Muscle of back (tissue), 11 donors: ENCODE results near the gene KDM2B. TPM values are rescaled to one million over a fixed set of nuclear protein-coding genes. Genes with fewer than 3 reads are reported as not detected.
"Not testable (repeated sequence)": the region's sequence is repeated elsewhere in the genome, so short reads cannot be mapped to it uniquely, and the experiment has no call there.

Source experiments
- DNase-seq, 3 donors: peaks; one replicate each; pipeline versions ENCODE4 v3.0.0 to v3.0.0-alpha.2; 2013
- polyA plus RNA-seq, 10 donors: library from polyadenylated mRNA; unstranded; fragments of 120-200 nt; gene quantifications; one replicate each; pipeline ENCODE4 v1.2.1, GENCODE V29; 2013; ENCODE audit not compliant: insufficient read length in 10 of 10

Gene KDM2B
- polyA plus RNA-seq, 10 donors: 18.1 to 28.4 (median 24.4) TPM

DNA sequence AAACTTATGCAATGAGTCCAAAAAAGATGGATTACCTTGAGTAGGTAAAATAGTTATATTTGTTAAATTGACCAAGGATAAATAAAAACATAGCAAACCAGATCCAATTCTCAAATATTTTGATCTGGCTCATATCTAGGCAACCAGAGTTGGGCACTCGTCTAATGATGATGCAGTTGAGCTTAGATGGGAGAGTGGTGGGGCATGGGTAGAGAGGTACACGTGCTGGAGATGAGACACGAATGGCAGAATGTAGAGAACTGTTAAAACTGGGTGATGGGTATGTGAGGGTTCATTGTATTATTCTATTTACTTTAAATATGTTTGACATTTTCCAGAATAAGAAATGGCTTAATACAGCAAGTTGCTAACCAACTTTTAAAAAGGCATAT is 188.5 kb downstream of the KDM2B start:
- DNase-seq: no peak

DNA sequence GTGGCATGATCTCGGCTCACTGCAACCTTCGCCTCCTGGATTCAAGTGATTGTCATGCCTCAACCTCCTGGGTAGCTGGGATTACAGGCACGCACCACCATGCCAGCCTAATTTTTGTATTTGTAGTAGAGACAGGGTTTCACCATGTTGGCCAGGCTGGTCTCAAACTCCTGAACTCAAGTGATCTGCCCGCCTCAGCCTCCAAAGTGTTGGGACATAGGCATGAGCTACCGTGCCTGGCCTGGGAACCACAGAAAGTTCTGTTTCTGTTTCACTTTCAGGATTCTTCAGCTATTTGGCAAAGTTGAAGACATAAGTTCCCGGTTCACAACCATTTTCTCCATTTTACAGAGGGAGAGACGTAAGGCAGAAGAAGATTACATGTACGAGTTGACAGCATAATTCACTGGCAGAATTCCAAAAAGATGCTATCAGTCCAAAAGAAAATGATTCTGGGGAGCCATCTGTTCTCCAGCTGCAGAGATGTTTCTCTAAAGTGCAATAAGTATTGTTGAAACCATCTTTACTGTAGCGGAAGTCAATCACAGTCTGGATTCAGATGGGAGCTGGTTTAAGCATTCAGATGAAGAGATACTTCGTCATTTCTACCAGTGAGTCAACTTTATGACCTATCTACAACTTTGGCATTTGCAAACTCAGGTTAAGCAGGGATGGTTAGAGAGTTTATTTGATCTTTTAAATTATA is 189.1 kb downstream of the KDM2B start:
- DNase-seq: peak; percentile 21 to 59 (median 24)

DNA sequence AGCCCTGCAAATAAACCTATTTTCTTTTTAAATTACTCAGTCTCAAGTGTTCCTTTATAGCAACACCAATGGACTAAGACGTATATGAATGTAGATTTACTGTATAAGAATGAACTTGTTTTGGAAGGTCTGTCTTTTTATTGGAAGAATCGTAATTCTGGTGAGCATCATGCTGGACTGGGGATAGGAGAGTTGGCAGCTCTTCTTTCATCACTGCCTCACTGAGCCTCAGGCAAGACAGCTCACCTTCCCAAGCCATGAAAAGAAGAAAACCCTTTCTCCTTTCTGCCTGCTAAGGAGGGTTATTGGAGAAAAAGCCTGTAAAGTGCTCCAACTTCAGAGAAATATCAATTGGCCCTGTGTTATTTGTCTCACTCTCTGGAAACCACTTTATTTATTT is 190.0 kb downstream of the KDM2B start:
- DNase-seq: no peak

DNA sequence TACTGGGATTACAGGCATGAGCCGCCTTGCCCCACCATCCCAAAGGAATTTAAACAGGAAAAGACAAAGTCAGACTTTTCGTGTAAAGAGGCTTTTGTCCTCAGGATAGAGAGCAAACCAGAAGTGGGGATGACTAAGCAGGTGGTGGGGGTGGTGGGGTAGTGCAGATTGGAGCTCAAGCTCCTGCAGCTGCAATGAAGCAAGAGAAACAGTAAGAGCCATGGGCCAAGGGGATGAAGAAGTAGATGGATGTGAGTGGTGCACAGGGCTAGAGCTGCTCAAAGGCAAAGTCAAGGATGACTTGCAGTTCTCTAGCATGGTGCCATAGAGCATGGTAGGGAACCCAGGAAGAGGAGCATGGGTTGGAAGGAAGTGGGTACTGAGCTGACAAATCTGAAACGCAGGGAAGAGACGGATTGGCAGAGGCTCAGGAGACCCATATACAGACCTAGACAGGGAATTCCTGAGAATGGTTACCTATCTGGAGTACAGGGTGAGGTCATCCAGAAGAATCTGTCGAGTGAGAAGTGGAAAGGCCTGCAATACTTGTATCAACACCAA is 192.3 kb downstream of the KDM2B start:
- peak in 1 of 3 donors; percentile 47 for DNase-seq

DNA sequence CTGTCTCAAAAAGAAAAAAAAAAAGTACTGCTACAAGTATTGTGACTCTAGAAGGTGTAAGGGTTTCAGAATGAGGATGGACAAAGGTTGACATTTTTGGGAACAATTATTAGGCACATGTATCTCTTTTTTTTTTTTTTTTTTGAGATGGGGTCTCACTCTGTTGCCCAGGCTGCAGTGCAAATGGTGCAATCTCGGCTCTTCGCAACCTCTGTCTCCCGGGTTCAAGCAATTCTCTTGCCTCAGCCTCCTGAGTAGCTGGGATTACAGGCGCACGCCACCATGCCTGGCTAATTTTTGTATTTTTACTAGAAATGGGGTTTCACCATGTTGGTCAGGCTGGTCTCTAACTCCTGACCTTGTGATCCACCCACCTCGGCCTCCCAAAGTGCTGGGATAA is 195.9 kb downstream of the KDM2B start:
- not testable (repeated sequence) for DNase-seq

DNA sequence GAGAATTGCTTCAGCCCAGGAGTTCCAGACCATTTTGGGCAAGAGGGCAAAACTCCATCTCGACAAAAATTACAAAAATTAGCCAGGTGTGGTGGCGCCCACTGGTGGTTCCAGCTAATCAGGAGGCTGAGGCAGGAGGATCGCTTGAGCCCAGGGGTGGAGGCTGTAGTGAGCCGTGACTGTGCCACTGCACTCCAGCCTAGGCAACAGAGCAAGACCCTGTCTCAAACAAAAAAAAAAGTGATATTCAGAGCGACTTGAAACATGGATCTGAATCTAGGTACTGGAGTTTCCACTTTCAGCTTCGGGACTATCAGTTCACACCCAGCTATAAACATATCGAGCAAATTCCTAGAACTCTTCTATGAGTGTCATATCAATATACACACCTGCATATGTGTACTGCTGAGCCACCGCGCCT is 197.2 kb downstream of the KDM2B start:
- DNase-seq: no peak

DNA sequence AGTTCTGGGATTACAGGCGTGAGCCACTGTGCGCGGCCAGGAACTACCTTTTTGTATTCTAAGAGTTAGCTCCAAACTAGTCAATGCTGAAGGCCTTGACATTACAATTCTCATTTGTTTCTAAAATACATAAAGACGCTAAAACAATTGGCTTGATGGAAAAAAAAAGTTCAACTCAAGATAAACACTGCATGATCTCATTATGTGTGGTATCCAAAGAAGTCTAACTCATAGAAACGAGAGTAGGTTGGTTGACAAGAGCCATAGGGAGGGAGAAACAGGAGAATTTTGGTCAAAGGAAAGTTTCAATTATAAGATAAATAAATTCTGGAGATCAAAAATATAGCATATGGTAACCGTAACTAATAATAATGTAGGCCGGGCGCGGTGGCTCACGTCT is 200.9 kb downstream of the KDM2B start:
- DNase-seq: no peak

Other genes starting within 250 kb of the KDM2B start
- gene ANAPC5, start 228.6 kb downstream of the KDM2B start, polyA plus RNA-seq: 100 to 1,000 TPM in 8 of 10 donors, 10 to 100 TPM in 2; 88.0 to 164 (median 110) TPM
- 10 to 100 TPM; 21.6 to 34.0 (median 27.3) TPM for gene RNF34, start 180.9 kb downstream of the KDM2B start, polyA plus RNA-seq
- gene ORAI1, start 45.5 kb upstream of the KDM2B start, polyA plus RNA-seq: 10 to 100 TPM; 23.8 to 42.1 (median 35.7) TPM
- under 1 TPM; 0.12 to 0.74 (median 0.29) TPM for gene MORN3, start 88.6 kb upstream of the KDM2B start, polyA plus RNA-seq
- gene TMEM120B, start 131.7 kb upstream of the KDM2B start, polyA plus RNA-seq: 10 to 100 TPM; 10.6 to 22.9 (median 17.0) TPM
- 1 to 10 TPM; 1.3 to 4.6 (median 2.2) TPM for gene RHOF, start 212.7 kb upstream of the KDM2B start, polyA plus RNA-seq
- gene SETD1B, start 223.0 kb upstream of the KDM2B start, polyA plus RNA-seq: 10 to 100 TPM in 3 of 10 donors, 1 to 10 TPM in 7; 6.6 to 11.2 (median 8.7) TPM